MM.1S (cell line): ENCODE results near the gene ARHGAP26.
"Not testable (repeated sequence)": the region's sequence is repeated elsewhere in the genome, so short reads cannot be mapped to it uniquely, and the experiment has no call there.

Source experiments
- DNase-seq: peaks from one replicate; pipeline ENCODE4 v3.0.0-alpha.2; 2015
- H2AFZ ChIP-seq: fragments of 300-600 bp; sonication (generic); 2 replicates; pipeline ENCODE4 v1.6.0; 2016; ENCODE audit warnings: antibody characterized with exemption, low read length
- H3F3A ChIP-seq: fragments of 300-600 bp; sonication (generic); 2 replicates; pipeline ENCODE4 v1.6.1; 2016; ENCODE audit warnings: mild to moderate bottlenecking, antibody characterized with exemption, low read length, moderate library complexity, mixed read lengths; ENCODE audit not compliant: insufficient read depth
- H3K27ac ChIP-seq: fragments of 300-600 bp; sonication (generic); 2 replicates; pipeline ENCODE4 v1.5.1; 2016; ENCODE audit warnings: mild to moderate bottlenecking, low read length
- H3K27me3 ChIP-seq: fragments of 300-600 bp; sonication (generic); replicated peaks from 2 replicates; pipeline ENCODE4 v1.6.0; 2016; ENCODE audit warnings: low read length; ENCODE audit not compliant: insufficient read depth
- H3K36me3 ChIP-seq: fragments of 300-600 bp; sonication (generic); replicated peaks from 2 replicates; pipeline ENCODE4 v1.6.1; 2016; ENCODE audit warnings: mild to moderate bottlenecking, low read length, mixed read lengths; ENCODE audit not compliant: insufficient read depth
- H3K4me1 ChIP-seq: fragments of 300-600 bp; sonication (generic); 2 replicates; pipeline ENCODE4 v1.6.1; 2016; ENCODE audit warnings: low read length, mixed read lengths
- H3K4me2 ChIP-seq: fragments of 300-600 bp; sonication (generic); 2 replicates; pipeline ENCODE4 v1.6.0; 2016; ENCODE audit warnings: low read depth, low read length
- H3K4me3 ChIP-seq: fragments of 300-600 bp; sonication (generic); 2 replicates; pipeline ENCODE4 v1.5.1; 2016; ENCODE audit warnings: low read length, mixed read lengths
- H3K79me2 ChIP-seq: fragments of 300-600 bp; sonication (generic); 2 replicates; pipeline ENCODE4 v1.6.1; 2016; ENCODE audit warnings: mixed run types, low read length, mixed read lengths
- H3K9ac ChIP-seq: fragments of 300-600 bp; sonication (generic); 2 replicates; pipeline ENCODE4 v1.6.1; 2016; ENCODE audit warnings: low read length, mixed read lengths
- H3K9me2 ChIP-seq: fragments of 300-600 bp; sonication (generic); replicated peaks from 2 replicates; pipeline ENCODE4 v1.6.1; 2016; ENCODE audit warnings: mild to moderate bottlenecking, low read length, mixed read lengths; ENCODE audit not compliant: insufficient read depth
- H3K9me3 ChIP-seq: fragments of 300-600 bp; sonication (generic); replicated peaks from 2 replicates; pipeline ENCODE4 v1.6.1; 2016; ENCODE audit warnings: mild to moderate bottlenecking, low read length, mixed read lengths; ENCODE audit not compliant: insufficient read depth
- H4K20me1 ChIP-seq: fragments of 300-600 bp; sonication (generic); 2 replicates; pipeline ENCODE4 v1.6.1; 2016; ENCODE audit warnings: mild to moderate bottlenecking, low read length, moderate library complexity, mixed read lengths; ENCODE audit not compliant: insufficient read depth
- CTCF ChIP-seq: fragments of 300-600 bp; sonication (generic); IDR thresholded peaks from 2 replicates; pipeline ENCODE4 v1.5.1; 2016; ENCODE audit warnings: antibody characterized with exemption, low read length, mixed read lengths
- EZH2 ChIP-seq: fragments of 300-600 bp; sonication (generic); optimal IDR thresholded peaks from 2 replicates; pipeline ENCODE3; 2017; ENCODE audit warnings: low read depth, mild to moderate bottlenecking, antibody characterized with exemption, low read length, mixed read lengths
- EZH2phosphoT487 ChIP-seq: fragments of 300-600 bp; sonication (generic); IDR thresholded peaks from 2 replicates; pipeline ENCODE4 v1.6.1; 2018; ENCODE audit warnings: antibody characterized with exemption, low read length

The ARHGAP26 gene

GRCh38 chr5:142922223-142922952 is 152.2 kb downstream of the ARHGAP26 start:
- H3K9ac ChIP-seq: no peak overlapping the region
- DNase-seq: peak; percentile 61
- H2AFZ ChIP-seq: no peak overlapping the region
- H3K36me3 ChIP-seq: no peaks in the 10 kb centered on the region
- H3K4me1 ChIP-seq: peaks cover 13% of the 10 kb centered on the region
- no peak overlapping the region for H3K27ac ChIP-seq
- H3K4me2 ChIP-seq: no peak overlapping the region
- no peaks in the 10 kb centered on the region for H3K79me2 ChIP-seq
- no peaks in the 10 kb centered on the region for H3K27me3 ChIP-seq
- no peaks in the 10 kb centered on the region for H3F3A ChIP-seq
- H3K9me2 ChIP-seq: no peaks in the 10 kb centered on the region
- H4K20me1 ChIP-seq: no peaks in the 10 kb centered on the region
- no peaks in the 10 kb centered on the region for H3K9me3 ChIP-seq
- no peak overlapping the region for H3K4me3 ChIP-seq
- no peak for TF ChIP-seq EZH2
- TF ChIP-seq CTCF: peak; percentile 50
- no peak for TF ChIP-seq EZH2phosphoT487

GRCh38 chr5:142924135-142924883 is 154.1 kb downstream of the ARHGAP26 start:
- Histone ChIP-seq H3K27me3 (no peaks in the 10 kb centered on the region), H3F3A (no peaks in the 10 kb centered on the region), H3K36me3 (no peaks in the 10 kb centered on the region), H3K9me2 (no peaks in the 10 kb centered on the region), H2AFZ (no peak overlapping the region), H3K9ac (no peak overlapping the region), H3K79me2 (no peaks in the 10 kb centered on the region), H3K4me3 (no peak overlapping the region), H3K4me1 (peaks cover 17% of the 10 kb centered on the region), H3K4me2 (no peak overlapping the region), H4K20me1 (no peaks in the 10 kb centered on the region), H3K27ac (no peak overlapping the region), H3K9me3 (no peaks in the 10 kb centered on the region)
- no peak for DNase-seq
- TF ChIP-seq EZH2 (no peak), EZH2phosphoT487 (no peak), CTCF (peak; percentile 17)

GRCh38 chr5:142925795-142926194 is 155.6 kb downstream of the ARHGAP26 start:
- DNase-seq: no peak

GRCh38 chr5:142926549-142926948 is 156.4 kb downstream of the ARHGAP26 start:
- H3K79me2 ChIP-seq: no peaks in the 10 kb centered on the region
- no peak overlapping the region for H3K27ac ChIP-seq
- no peak overlapping the region for H3K4me3 ChIP-seq
- DNase-seq: peak; percentile 27
- H3F3A ChIP-seq: no peaks in the 10 kb centered on the region
- no peaks in the 10 kb centered on the region for H3K36me3 ChIP-seq
- no peak overlapping the region for H3K9ac ChIP-seq
- no peak overlapping the region for H2AFZ ChIP-seq
- H3K4me1 ChIP-seq: peaks cover 17% of the 10 kb centered on the region
- H3K9me2 ChIP-seq: no peaks in the 10 kb centered on the region
- H4K20me1 ChIP-seq: no peaks in the 10 kb centered on the region
- no peaks in the 10 kb centered on the region for H3K27me3 ChIP-seq
- TF ChIP-seq EZH2phosphoT487: no peak
- H3K4me2 ChIP-seq: no peak overlapping the region
- no peaks in the 10 kb centered on the region for H3K9me3 ChIP-seq

More at GRCh38 chr5:142925795-142926194, 155.6 kb downstream of the ARHGAP26 start:
- H3K9ac ChIP-seq: no peak overlapping the region
- no peaks in the 10 kb centered on the region for H4K20me1 ChIP-seq
- no peaks in the 10 kb centered on the region for H3K36me3 ChIP-seq
- H3K4me1 ChIP-seq: peaks cover 17% of the 10 kb centered on the region
- H3K4me3 ChIP-seq: no peak overlapping the region
- no peak overlapping the region for H3K27ac ChIP-seq
- H3F3A ChIP-seq: no peaks in the 10 kb centered on the region
- TF ChIP-seq EZH2: no peak
- no peaks in the 10 kb centered on the region for H3K79me2 ChIP-seq
- no peak overlapping the region for H3K4me2 ChIP-seq
- H3K9me2 ChIP-seq: no peaks in the 10 kb centered on the region
- H3K9me3 ChIP-seq: no peaks in the 10 kb centered on the region
- no peaks in the 10 kb centered on the region for H3K27me3 ChIP-seq
- H2AFZ ChIP-seq: no peak overlapping the region

GRCh38 chr5:142928999-142929398 is 158.8 kb downstream of the ARHGAP26 start:
- not testable (repeated sequence) for H3F3A ChIP-seq, H4K20me1 ChIP-seq, H3K79me2 ChIP-seq

More at GRCh38 chr5:142928999-142929398, 158.8 kb downstream of the ARHGAP26 start:
- not testable (repeated sequence) for DNase-seq, H3K36me3 ChIP-seq, H3K27ac ChIP-seq, H3K27me3 ChIP-seq, H3K9me2 ChIP-seq, H3K4me2 ChIP-seq, H3K4me3 ChIP-seq, H2AFZ ChIP-seq, H3K9me3 ChIP-seq, H3K9ac ChIP-seq
- H3K4me1 ChIP-seq: peaks cover 17% of the 10 kb centered on the region
